Fibroblast of lung (primary cell): ENCODE results near the gene ANKS3. TPM values are rescaled to one million over a fixed set of nuclear protein-coding genes. Genes with fewer than 3 reads are reported as not detected.

ENCODE experiments used
- DNase-seq, 2 donors: peaks; one replicate each; pipeline versions ENCODE4 v3.0.0 to v3.0.0-alpha.2; 2010; ENCODE audit warnings: low read depth in 2 of 2
- H2AFZ ChIP-seq: 2 replicates; pipeline ENCODE4 v1.5.1; 2012; ENCODE audit warnings: low read length, control low read depth, inconsistent platforms
- H3K27ac ChIP-seq: 2 replicates; pipeline ENCODE4 v1.5.1; 2011; ENCODE audit warnings: low read length, control low read depth; ENCODE audit not compliant: insufficient read depth
- H3K27me3 ChIP-seq: 2 replicates; pipeline ENCODE4 v1.5.1; 2011; ENCODE audit warnings: mild to moderate bottlenecking, low read length; ENCODE audit not compliant: control insufficient read depth, insufficient read depth
- H3K36me3 ChIP-seq: 2 replicates; pipeline ENCODE4 v1.5.1; 2011; ENCODE audit warnings: low read length; ENCODE audit not compliant: control insufficient read depth, insufficient read depth
- H3K4me1 ChIP-seq: 2 replicates; pipeline ENCODE4 v1.5.1; 2011; ENCODE audit warnings: low read length; ENCODE audit not compliant: control insufficient read depth, insufficient read depth; ENCODE audit errors: extremely low read depth
- H3K4me2 ChIP-seq: 2 replicates; pipeline ENCODE4 v1.5.1; 2011; ENCODE audit warnings: low read length, control low read depth; ENCODE audit not compliant: insufficient read depth; ENCODE audit errors: extremely low read depth
- H3K4me3 ChIP-seq, 4 experiments: fragments of 200-600 bp in 1 of 4; sonication (generic) in 1 of 4; replicated peaks in 1 of 4; 2 replicates each; pipeline ENCODE4 v1.5.1; 2011 to 2016; ENCODE audit warnings: low read length in 4 of 4, low read depth in 3 of 4, mild to moderate bottlenecking in 3 of 4, control low read depth in 2 of 4, inconsistent platforms in 1 of 4, mixed read lengths in 1 of 4; ENCODE audit not compliant: insufficient read depth in 1 of 4; ENCODE audit errors: control extremely low read depth in 1 of 4
- H3K79me2 ChIP-seq: 2 replicates; pipeline ENCODE4 v1.5.1; 2012; ENCODE audit warnings: mild to moderate bottlenecking, low read length, inconsistent platforms; ENCODE audit not compliant: control insufficient read depth, insufficient read depth
- H3K9ac ChIP-seq: 2 replicates; pipeline ENCODE4 v1.5.1; 2011; ENCODE audit warnings: mild to moderate bottlenecking, low read length, control low read depth; ENCODE audit not compliant: insufficient read depth
- H3K9me3 ChIP-seq: 2 replicates; pipeline ENCODE4 v1.5.1; 2012; ENCODE audit warnings: low read depth, low read length; ENCODE audit not compliant: control insufficient read depth, insufficient read depth
- H4K20me1 ChIP-seq: 2 replicates; pipeline ENCODE4 v1.5.1; 2011; ENCODE audit warnings: low read length; ENCODE audit not compliant: control insufficient read depth, insufficient read depth; ENCODE audit errors: extremely low read depth
- CTCF ChIP-seq, 2 donors: IDR thresholded peaks in 1 of 2; conservative IDR thresholded peaks in 1 of 2; 1 replicate in 1 of 2; 2 replicates in 1 of 2; pipeline ENCODE4 v1.5.1; 2011 to 2012; ENCODE audit warnings: low read length in 2 of 2, control low read depth in 1 of 2, inconsistent platforms in 1 of 2, low read depth in 1 of 2, mild to moderate bottlenecking in 1 of 2
- EZH2 ChIP-seq: IDR thresholded peaks from 2 replicates; pipeline ENCODE4 v1.5.1; 2012; ENCODE audit warnings: low read length, control low read depth, mild to moderate bottlenecking; ENCODE audit errors: missing control alignments
- polyA plus RNA-seq, 2 donors: library from polyadenylated mRNA; depleted of rRNA in 1 of 2; stranded (reverse) in 1 of 2; unstranded in 1 of 2; fragments of >200 nt; gene quantifications; 2 replicates each; pipeline ENCODE4 v1.2.1, GENCODE V29; 2011 to 2012; ENCODE audit warnings: missing spikeins in 1 of 2
- total RNA-seq: library from RNA; depleted of rRNA; stranded (reverse); fragments of >200 nt; gene quantifications from 2 replicates; pipeline ENCODE4 v1.2.1, GENCODE V29; 2014

Gene ANKS3
- total and polyA plus RNA-seq, 2 donors (not counting 1 experiment from before 2014, with no cell fraction given), result 11.9 to 26.3 TPM

- Histone ChIP-seq H3K36me3 (peaks cover 24% of the 10 kb centered on the region), H3K4me3 (no peak overlapping the region), H3K9me3 (no peaks in the 10 kb centered on the region), H3K4me1 (no peaks in the 10 kb centered on the region), H3K27ac (no peak overlapping the region), H3K4me2 (no peak overlapping the region), H3K9ac (no peak overlapping the region), H2AFZ (no peak overlapping the region), H4K20me1 (no peaks in the 10 kb centered on the region), H3K27me3 (no peaks in the 10 kb centered on the region), H3K79me2 (no peaks in the 10 kb centered on the region)
- TF ChIP-seq CTCF (conservative IDR thresholded peaks at IDR 0.05 in 1 of 2, IDR thresholded peaks at IDR 0.05 in 1 of 2; ENCODE audit: low read depth in 1 of 2, low read length in 2 of 2) (no peak), EZH2 (no peak)
- DNase-seq, result no peak
These were observed 52.5 kb downstream of the ANKS3 start for GRCh38 chr16:4681471-4682083.

GRCh38 chr16:4680673-4681470 is 53.2 kb downstream of the ANKS3 start:
- no peaks in the 10 kb centered on the region for H4K20me1 ChIP-seq
- H3K27me3 ChIP-seq, result no peaks in the 10 kb centered on the region
- H3K79me2 ChIP-seq, result no peaks in the 10 kb centered on the region
- H3K4me1 ChIP-seq, result no peaks in the 10 kb centered on the region
- no peak for TF ChIP-seq CTCF (conservative IDR thresholded peaks at IDR 0.05 in 1 of 2, IDR thresholded peaks at IDR 0.05 in 1 of 2; ENCODE audit: low read depth in 1 of 2, low read length in 2 of 2)
- no peak for TF ChIP-seq EZH2
- peak overlapping the region; percentile 71 for H3K27ac ChIP-seq
- no peak for DNase-seq
- no peak overlapping the region for H2AFZ ChIP-seq
- H3K9ac ChIP-seq, result peak overlapping the region; percentile 23
- H3K36me3 ChIP-seq, result peaks cover 25% of the 10 kb centered on the region
- peak overlapping the region; percentile 51 for H3K4me2 ChIP-seq
- H3K9me3 ChIP-seq, result no peaks in the 10 kb centered on the region
- peak overlapping the region in 3 of 4 experiments; percentile 23 to 54 (median 37) for H3K4me3 ChIP-seq

- Histone ChIP-seq H3K9me3 (no peaks in the 10 kb centered on the region), H3K4me1 (no peaks in the 10 kb centered on the region), H3K27me3 (no peaks in the 10 kb centered on the region), H3K4me3 (peak overlapping the region; percentile 17 to 54 (median 30)), H3K79me2 (no peaks in the 10 kb centered on the region), H3K36me3 (peaks cover 26% of the 10 kb centered on the region), H3K4me2 (peak overlapping the region; percentile 51), H2AFZ (no peak overlapping the region), H4K20me1 (no peaks in the 10 kb centered on the region), H3K27ac (peak overlapping the region; percentile 71), H3K9ac (peak overlapping the region; percentile 37)
- peak; percentile 69 to 80 for DNase-seq
- TF ChIP-seq CTCF (conservative IDR thresholded peaks at IDR 0.05 in 1 of 2, IDR thresholded peaks at IDR 0.05 in 1 of 2; ENCODE audit: low read depth in 1 of 2, low read length in 2 of 2) (no peak), EZH2 (no peak)
These were observed 54.0 kb downstream of the ANKS3 start for GRCh38 chr16:4679850-4680636.
